Peyer's patch (tissue), 4 donors: ENCODE measurements around the gene CST9L.

Source experiments
- POLR2A ChIP-seq, 2 donors: fragments of 450-650 bp; IDR thresholded peaks; one replicate each; pipeline ENCODE4 v1.5.1; 2017; ENCODE audit warnings: antibody characterized with exemption in 2 of 2, mild to moderate bottlenecking in 2 of 2, moderate library complexity in 2 of 2
- TF ChIP-seq, protein P1 (sequence below), 6 experiments: fragments of 450-650 bp in 4 of 6; fragments of 200-600 bp in 2 of 6; sonication (generic) in 1 of 6; IDR thresholded peaks; one replicate each; pipeline ENCODE4 v1.5.1; 2017 to 2019; ENCODE audit warnings: antibody characterized with exemption in 6 of 6, mild to moderate bottlenecking in 3 of 6, moderate library complexity in 1 of 6

DNA sequence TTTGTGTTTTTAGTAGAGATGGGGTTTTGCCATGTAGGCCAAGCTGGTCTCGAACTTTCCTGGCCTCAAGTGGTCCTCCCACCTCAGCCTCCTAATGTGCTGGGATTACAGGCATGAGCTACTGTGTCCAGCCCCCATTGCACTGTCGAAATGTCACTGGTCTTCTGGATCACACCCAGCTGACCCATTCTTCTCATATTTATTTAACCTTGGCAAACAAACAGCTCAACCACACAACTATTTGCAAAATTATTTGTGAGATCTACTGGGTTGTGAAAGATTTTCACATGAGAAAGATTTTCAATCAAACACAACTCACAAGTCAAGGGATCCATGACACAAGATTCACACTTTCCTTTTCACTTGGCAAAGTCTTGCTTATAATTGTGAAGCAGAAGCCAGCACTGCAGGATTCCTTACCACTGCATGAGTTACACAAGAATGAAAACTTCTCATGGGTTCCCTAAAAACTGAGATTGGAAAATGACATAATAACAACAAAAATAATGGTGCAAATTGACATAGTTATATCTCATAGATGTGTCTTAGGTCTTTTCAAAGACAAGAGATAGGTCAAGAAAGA is 2.0 kb upstream of the CST9L start:
- TF ChIP-seq, protein P1, sequence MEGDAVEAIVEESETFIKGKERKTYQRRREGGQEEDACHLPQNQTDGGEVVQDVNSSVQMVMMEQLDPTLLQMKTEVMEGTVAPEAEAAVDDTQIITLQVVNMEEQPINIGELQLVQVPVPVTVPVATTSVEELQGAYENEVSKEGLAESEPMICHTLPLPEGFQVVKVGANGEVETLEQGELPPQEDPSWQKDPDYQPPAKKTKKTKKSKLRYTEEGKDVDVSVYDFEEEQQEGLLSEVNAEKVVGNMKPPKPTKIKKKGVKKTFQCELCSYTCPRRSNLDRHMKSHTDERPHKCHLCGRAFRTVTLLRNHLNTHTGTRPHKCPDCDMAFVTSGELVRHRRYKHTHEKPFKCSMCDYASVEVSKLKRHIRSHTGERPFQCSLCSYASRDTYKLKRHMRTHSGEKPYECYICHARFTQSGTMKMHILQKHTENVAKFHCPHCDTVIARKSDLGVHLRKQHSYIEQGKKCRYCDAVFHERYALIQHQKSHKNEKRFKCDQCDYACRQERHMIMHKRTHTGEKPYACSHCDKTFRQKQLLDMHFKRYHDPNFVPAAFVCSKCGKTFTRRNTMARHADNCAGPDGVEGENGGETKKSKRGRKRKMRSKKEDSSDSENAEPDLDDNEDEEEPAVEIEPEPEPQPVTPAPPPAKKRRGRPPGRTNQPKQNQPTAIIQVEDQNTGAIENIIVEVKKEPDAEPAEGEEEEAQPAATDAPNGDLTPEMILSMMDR (IDR thresholded peaks at IDR 0.05), result no peak
- no peak for TF ChIP-seq POLR2A (IDR thresholded peaks at IDR 0.05)
